Activated T-cell treated with anti-CD3 and anti-CD28 coated beads, Interleukin-2, amount 50 U/mL, for 1 hour (primary cell): ENCODE data around the gene COPS3.
A peak's percentile ranks its signal among the peaks of the same experiment; 100 is the strongest.

Experiments used
- DNase-seq: peaks from one replicate; pipeline ENCODE4 v3.0.0-alpha.2; 2020

COPS3 gene

DNA sequence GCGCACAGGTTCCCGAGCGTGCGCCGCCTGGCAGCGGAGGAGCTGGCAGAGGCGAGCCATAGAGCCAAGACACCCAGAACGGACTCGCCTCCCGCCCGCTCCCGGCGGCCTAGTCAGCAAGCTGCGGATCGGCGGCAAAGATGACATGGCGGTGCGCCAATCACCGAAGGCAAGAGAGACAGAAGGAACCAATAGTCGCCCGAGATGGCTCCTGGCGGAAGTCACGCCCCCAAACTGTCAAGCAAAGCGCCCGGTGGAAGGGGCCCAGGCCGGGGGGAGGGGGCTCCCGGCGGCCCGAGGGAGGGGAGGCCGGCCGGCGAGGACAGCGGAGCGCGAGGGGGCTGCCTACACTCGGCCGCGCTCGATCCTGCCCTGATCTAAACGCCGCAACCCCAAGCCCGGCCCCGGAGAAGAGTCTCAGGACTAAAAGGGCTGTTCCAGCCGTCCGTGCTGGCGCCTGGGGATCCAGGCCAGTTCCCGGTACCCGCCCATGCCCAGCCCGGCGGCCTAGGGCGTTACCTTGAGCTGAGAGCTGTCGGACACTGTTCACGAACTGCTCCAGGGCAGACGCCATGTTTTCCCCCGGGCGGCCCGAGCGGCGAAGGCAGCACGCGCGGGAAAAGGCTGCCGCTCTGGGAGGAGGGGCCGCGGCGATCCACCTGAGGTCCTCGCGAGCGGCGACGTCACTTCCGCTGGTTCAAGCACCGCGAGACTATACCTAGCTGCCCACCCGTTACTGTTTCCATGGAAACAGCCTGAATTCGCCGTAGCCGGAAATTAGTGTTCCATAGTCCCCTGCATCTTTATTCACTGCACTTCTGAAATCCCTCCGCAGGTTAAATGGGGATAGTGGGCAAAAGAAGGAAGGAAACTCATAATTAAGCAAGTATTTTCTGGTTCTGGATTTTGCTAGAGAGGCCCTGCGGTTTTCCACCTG lies at the start of gene COPS3:
Gene COPS3, minus strand, starts transcription at position 634 of the 937 bp plus-strand sequence. Its CDS starts 60 bp downstream, at position 574.
- peak; percentile 95 for DNase-seq

DNA sequence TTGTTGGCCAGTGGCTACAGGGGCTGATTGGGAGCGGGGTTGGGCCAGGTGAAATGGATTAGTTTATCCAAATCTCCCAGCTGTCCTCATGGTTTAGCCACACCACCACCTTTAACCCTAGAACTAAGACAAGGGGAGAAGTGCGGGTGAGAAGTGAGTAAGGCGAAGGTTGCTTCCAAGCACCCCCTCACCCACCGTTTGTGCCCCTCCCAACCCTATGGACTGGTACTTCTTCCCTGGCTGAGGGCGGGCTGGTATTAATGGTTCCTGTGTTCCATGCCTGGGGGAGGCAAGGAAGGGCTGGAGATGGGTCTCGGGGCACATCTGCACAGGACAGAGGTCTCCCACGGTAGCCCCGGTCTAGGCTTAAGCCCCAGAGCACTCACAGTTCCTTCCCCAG lies 47.2 kb upstream of the COPS3 start:
- DNase-seq = no peak

- DNase-seq = no peak
Measured at GRCh38 chr17:17326275-17326875, 45.3 kb upstream of the COPS3 start.

GRCh38 chr17:17325816-17326215 lies 44.8 kb upstream of the COPS3 start:
- DNase-seq = no peak

- DNase-seq = no peak
Measured at GRCh38 chr17:17325228-17325627, 44.2 kb upstream of the COPS3 start.

- no peak for DNase-seq
Measured at GRCh38 chr17:17324616-17325015, 43.6 kb upstream of the COPS3 start.

GRCh38 chr17:17322516-17323510 lies 41.8 kb upstream of the COPS3 start:
- no peak for DNase-seq

- DNase-seq = no peak
Measured at GRCh38 chr17:17321356-17322025, 40.4 kb upstream of the COPS3 start.

- no peak for DNase-seq
Measured at GRCh38 chr17:17320911-17321220, 39.8 kb upstream of the COPS3 start.

GRCh38 chr17:17320188-17320910 lies 39.3 kb upstream of the COPS3 start:
- no peak for DNase-seq

DNA sequence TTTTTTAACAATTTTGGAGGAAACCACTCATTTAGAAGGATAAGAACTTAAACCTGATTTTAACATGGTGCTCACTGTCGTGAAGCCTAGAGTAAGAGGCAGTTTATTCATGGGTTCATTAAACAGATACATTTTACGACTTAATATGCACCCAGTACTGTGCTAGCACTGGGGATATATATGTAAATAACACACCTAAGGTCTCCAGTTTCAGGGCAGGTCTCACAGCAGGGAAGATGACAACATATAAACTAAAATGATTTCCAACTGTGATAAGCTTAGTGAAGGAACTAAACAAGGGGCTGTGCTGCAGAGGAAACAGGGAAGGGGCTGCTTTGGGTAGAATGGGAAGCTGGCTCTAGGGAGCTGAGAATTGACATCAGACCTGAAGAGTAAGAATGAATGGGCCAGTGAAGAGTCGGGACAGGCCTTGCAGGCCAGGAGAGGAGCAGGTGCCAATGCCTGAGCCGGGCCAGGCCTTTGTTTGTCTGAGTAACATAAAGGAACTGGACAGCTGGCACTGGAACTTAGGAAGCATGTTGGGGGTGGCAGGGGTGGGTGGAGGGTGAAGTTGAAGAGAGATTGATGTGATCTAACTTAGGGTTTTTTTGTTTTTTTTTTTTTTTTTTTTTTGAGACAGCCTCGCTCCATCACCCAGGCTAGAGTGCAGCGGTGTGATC lies 34.2 kb upstream of the COPS3 start:
- DNase-seq = no peak

GRCh38 chr17:17314501-17315071 lies 33.5 kb upstream of the COPS3 start:
- DNase-seq = no peak

GRCh38 chr17:17313350-17313991 lies 32.4 kb upstream of the COPS3 start:
- peak; percentile 73 for DNase-seq

GRCh38 chr17:17309356-17309755 lies 28.3 kb upstream of the COPS3 start:
- no peak for DNase-seq

- DNase-seq = peak; percentile 40
Measured at GRCh38 chr17:17305281-17305801, 24.3 kb upstream of the COPS3 start.

GRCh38 chr17:17304521-17304985 lies 23.5 kb upstream of the COPS3 start:
- peak; percentile 25 for DNase-seq

GRCh38 chr17:17303847-17304490 lies 22.9 kb upstream of the COPS3 start:
- no peak for DNase-seq

GRCh38 chr17:17303010-17303846 lies 22.2 kb upstream of the COPS3 start, which contains the start of gene NT5M:
Gene NT5M, plus strand, starts transcription at chr17:17303373. Its CDS starts 178 bp downstream, at chr17:17303551.
- DNase-seq = peak; percentile 75
